ENCODE data around the gene GRIN1. TPM values are rescaled to one million over a fixed set of nuclear protein-coding genes. Genes with fewer than 3 reads are reported as not detected.

Gene GRIN1
- total and polyA plus RNA-seq, 2 of the 13 experiments (the other 11 are each of a cell fraction or from before 2014, with no cell fraction given) = 0.13 TPM; not detected in 1

DNA sequence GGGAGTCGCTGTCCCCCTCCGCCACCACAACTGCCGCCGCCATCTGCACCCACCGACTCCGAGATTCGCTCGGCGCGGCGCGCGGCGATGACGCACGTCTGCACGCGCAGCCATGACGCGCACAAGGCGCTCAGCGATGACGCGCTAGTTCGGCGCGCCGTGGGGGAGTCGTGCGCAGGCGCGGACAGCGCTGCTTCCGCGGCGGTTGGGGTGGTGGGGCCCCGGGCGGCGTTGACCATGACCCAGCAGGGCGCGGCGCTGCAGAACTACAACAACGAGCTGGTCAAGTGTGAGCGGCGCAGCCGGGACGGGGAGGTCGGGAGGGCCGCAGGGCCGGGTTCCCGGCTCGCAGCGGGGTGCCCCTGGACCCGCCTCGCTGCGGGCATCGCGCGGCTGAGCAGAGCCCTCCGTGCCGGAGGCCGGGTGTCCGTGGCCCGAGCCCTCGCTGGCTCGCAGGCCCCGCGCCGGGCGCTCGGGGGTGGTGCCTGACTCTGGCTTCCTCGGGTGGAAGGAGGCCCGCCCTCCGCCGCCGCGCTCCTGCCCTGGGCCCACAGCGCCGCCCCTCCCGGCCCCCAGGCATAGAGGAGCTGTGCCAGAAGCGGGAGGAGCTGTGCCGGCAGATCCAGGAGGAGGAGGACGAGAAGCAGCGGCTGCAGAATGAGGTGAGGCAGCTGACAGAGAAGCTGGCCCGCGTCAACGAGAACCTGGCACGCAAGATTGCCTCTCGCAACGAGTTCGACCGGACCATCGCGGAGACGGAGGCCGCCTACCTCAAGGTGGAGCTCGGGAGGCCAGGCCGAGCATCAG lies 49.7 kb downstream of the GRIN1 start, which contains the start of the genes ANAPC2 and SSNA1 (continued):
- TF ChIP-seq, protein P1, sequence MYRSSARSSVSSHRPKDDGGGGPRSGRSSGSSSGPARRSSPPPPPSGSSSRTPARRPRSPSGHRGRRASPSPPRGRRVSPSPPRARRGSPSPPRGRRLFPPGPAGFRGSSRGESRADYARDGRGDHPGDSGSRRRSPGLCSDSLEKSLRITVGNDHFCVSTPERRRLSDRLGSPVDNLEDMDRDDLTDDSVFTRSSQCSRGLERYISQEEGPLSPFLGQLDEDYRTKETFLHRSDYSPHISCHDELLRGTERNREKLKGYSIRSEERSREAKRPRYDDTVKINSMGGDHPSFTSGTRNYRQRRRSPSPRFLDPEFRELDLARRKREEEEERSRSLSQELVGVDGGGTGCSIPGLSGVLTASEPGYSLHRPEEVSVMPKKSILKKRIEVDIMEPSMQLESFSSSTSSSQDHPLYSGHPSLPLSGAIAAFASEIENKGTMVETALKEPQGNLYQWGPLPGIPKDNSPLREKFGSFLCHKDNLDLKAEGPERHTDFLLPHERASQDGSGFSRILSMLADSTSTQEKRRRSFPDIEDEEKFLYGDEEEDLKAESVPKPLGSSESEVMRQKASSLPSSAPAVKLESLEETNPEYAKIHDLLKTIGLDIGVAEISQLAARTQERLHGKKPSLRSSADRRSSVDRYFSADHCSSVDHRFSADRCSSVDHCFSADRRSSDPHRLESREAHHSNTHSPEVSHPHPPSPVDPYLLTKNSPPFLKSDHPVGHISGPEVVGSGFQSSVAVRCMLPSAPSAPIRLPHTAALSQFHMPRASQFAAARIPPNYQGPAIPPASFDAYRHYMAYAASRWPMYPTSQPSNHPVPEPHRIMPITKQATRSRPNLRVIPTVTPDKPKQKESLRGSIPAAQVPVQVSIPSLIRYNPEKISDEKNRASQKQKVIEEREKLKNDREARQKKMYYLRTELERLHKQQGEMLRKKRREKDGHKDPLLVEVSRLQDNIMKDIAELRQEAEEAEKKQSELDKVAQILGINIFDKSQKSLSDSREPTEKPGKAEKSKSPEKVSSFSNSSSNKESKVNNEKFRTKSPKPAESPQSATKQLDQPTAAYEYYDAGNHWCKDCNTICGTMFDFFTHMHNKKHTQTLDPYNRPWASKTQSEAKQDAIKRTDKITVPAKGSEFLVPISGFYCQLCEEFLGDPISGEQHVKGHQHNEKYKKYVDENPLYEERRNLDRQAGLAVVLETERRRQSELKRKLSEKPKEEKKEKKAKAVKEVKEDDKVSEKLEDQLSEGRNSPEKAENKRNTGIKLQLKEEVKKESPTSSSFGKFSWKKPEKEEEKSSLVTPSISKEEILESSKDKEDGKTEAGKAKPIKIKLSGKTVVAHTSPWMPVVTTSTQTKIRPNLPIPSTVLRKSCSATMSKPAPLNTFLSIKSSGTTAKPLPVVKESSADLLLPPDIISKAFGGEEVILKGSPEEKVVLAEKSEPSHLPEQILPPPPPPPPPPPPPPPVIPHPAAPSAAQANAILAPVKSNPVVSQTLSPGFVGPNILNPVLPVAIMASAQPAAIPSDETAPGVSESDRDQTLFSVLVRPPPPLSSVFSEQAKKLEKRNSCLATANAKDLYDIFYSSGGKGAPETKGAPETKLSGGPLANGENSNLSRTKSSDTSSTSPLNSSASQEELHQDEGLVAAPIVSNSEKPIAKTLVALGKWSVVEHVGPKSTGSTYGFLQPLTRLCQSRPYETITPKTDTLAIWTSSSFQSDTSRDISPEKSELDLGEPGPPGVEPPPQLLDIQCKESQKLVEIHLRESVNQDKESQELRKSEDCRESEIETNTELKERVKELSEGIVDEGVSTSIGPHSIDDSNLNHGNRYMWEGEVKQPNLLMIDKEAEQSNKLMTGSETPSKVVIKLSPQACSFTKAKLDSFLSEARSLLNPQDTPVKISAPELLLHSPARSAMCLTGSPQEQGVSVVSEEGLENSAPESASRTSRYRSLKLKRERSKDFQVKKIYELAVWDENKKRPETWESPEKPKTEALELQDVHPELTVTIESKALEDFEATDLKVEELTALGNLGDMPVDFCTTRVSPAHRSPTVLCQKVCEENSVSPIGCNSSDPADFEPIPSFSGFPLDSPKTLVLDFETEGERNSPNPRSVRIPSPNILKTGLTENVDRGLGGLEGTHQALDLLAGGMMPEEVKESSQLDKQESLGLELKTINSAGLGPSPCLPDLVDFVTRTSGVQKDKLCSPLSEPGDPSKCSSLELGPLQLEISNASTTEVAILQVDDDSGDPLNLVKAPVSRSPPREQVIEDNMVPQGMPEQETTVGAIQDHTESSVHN (CRISPR knock-in tag; IDR thresholded peaks at IDR 0.05) = no peak
- 0 out of 2 replicates have a peak, but pooled peaks have one; percentile 7 for TF ChIP-seq NFATC3 (CRISPR knock-in tag; IDR thresholded peaks at IDR 0.05)
- TF ChIP-seq HOXA5 (CRISPR knock-in tag; IDR thresholded peaks at IDR 0.05) = peak; percentile 91; the same call in 1 of the 2 replicates
- peak; percentile 98 for TF ChIP-seq ZFP62 (CRISPR knock-in tag; IDR thresholded peaks at IDR 0.05)
- TF ChIP-seq, protein P2, sequence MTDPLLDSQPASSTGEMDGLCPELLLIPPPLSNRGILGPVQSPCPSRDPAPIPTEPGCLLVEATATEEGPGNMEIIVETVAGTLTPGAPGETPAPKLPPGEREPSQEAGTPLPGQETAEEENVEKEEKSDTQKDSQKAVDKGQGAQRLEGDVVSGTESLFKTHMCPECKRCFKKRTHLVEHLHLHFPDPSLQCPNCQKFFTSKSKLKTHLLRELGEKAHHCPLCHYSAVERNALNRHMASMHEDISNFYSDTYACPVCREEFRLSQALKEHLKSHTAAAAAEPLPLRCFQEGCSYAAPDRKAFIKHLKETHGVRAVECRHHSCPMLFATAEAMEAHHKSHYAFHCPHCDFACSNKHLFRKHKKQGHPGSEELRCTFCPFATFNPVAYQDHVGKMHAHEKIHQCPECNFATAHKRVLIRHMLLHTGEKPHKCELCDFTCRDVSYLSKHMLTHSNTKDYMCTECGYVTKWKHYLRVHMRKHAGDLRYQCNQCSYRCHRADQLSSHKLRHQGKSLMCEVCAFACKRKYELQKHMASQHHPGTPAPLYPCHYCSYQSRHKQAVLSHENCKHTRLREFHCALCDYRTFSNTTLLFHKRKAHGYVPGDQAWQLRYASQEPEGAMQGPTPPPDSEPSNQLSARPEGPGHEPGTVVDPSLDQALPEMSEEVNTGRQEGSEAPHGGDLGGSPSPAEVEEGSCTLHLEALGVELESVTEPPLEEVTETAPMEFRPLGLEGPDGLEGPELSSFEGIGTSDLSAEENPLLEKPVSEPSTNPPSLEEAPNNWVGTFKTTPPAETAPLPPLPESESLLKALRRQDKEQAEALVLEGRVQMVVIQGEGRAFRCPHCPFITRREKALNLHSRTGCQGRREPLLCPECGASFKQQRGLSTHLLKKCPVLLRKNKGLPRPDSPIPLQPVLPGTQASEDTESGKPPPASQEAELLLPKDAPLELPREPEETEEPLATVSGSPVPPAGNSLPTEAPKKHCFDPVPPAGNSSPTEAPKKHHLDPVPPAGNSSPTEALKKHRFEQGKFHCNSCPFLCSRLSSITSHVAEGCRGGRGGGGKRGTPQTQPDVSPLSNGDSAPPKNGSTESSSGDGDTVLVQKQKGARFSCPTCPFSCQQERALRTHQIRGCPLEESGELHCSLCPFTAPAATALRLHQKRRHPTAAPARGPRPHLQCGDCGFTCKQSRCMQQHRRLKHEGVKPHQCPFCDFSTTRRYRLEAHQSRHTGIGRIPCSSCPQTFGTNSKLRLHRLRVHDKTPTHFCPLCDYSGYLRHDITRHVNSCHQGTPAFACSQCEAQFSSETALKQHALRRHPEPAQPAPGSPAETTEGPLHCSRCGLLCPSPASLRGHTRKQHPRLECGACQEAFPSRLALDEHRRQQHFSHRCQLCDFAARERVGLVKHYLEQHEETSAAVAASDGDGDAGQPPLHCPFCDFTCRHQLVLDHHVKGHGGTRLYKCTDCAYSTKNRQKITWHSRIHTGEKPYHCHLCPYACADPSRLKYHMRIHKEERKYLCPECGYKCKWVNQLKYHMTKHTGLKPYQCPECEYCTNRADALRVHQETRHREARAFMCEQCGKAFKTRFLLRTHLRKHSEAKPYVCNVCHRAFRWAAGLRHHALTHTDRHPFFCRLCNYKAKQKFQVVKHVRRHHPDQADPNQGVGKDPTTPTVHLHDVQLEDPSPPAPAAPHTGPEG (CRISPR knock-in tag; IDR thresholded peaks at IDR 0.05) = no peak; the same call in 1 of the 2 replicates
- TF ChIP-seq ZFP82 (CRISPR knock-in tag; IDR thresholded peaks at IDR 0.05; ENCODE audit: borderline replicate concordance) = peak; percentile 82; the same call in 1 of the 2 replicates
- TF ChIP-seq NFKBIZ (CRISPR knock-in tag; IDR thresholded peaks at IDR 0.05) = peak; percentile 38; the same call in 1 of the 2 replicates
- TF ChIP-seq ZNF878 (CRISPR knock-in tag; IDR thresholded peaks at IDR 0.05) = no peak
- TF ChIP-seq, protein P3, sequence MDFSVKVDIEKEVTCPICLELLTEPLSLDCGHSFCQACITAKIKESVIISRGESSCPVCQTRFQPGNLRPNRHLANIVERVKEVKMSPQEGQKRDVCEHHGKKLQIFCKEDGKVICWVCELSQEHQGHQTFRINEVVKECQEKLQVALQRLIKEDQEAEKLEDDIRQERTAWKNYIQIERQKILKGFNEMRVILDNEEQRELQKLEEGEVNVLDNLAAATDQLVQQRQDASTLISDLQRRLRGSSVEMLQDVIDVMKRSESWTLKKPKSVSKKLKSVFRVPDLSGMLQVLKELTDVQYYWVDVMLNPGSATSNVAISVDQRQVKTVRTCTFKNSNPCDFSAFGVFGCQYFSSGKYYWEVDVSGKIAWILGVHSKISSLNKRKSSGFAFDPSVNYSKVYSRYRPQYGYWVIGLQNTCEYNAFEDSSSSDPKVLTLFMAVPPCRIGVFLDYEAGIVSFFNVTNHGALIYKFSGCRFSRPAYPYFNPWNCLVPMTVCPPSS (IDR thresholded peaks at IDR 0.05) = no peak
- TF ChIP-seq ARNTL (CRISPR knock-in tag; IDR thresholded peaks at IDR 0.05) = no peak
- TF ChIP-seq SIN3A (IDR thresholded peaks at IDR 0.05; ENCODE audit: borderline replicate concordance, low read depth, low read length) = peak; percentile 84
- TF ChIP-seq, protein P4, sequence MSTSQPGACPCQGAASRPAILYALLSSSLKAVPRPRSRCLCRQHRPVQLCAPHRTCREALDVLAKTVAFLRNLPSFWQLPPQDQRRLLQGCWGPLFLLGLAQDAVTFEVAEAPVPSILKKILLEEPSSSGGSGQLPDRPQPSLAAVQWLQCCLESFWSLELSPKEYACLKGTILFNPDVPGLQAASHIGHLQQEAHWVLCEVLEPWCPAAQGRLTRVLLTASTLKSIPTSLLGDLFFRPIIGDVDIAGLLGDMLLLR (CRISPR knock-in tag; IDR thresholded peaks at IDR 0.05) = peak; percentile 67; the same call in 1 of the 2 replicates

Measured in HepG2 (cell line).